Measurements from ENCODE around the gene ZNF609.

ZNF609 gene

DNA sequence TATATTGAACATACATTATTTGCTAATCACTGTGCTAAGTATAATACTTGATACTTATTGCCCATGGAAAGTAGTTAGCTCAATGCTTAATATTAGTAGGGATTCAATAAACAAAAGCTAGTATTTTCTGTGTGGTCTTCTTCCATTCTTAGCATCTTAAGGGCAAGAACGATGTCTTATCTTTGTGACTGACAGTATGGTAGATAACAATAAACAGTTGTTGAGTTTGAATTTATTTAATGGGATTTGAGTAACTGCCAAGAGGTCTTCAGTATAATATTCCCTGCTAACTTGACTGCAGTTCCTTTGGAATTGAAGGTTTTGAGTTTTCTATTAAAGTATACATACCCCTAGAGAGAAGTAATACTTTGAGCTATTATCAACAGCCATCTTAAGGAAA, 70.1 kb downstream of the ZNF609 start:
- H3K27me3 ChIP-seq (ENCODE audit: control insufficient read depth, insufficient read depth, low read length), result no peaks in the 10 kb centered on the region
- H3K4me1 ChIP-seq (ENCODE audit: control insufficient read depth, insufficient read depth, low read length), result no peaks in the 10 kb centered on the region
- H3K9me3 ChIP-seq (ENCODE audit: control insufficient read depth, insufficient read depth, low read length), result no peaks in the 10 kb centered on the region
- H3K36me3 ChIP-seq (ENCODE audit: control insufficient read depth, insufficient read depth, low read length), result no peaks in the 10 kb centered on the region
- H3K4me3 ChIP-seq (ENCODE audit: low read depth, low read length), result no peak overlapping the region
- no peak overlapping the region for H3K9ac ChIP-seq (ENCODE audit: low read depth, low read length)

GRCh38 chr15:64530918-64531317, 70.5 kb downstream of the ZNF609 start:
- Histone ChIP-seq H3K27me3 (ENCODE audit: control insufficient read depth, insufficient read depth, low read length) (no peaks in the 10 kb centered on the region), H3K36me3 (ENCODE audit: control insufficient read depth, insufficient read depth, low read length) (no peaks in the 10 kb centered on the region), H3K4me3 (ENCODE audit: low read depth, low read length) (no peak overlapping the region), H3K9ac (ENCODE audit: low read depth, low read length) (no peak overlapping the region), H3K9me3 (ENCODE audit: control insufficient read depth, insufficient read depth, low read length) (no peaks in the 10 kb centered on the region), H3K4me1 (ENCODE audit: control insufficient read depth, insufficient read depth, low read length) (no peaks in the 10 kb centered on the region)

DNA sequence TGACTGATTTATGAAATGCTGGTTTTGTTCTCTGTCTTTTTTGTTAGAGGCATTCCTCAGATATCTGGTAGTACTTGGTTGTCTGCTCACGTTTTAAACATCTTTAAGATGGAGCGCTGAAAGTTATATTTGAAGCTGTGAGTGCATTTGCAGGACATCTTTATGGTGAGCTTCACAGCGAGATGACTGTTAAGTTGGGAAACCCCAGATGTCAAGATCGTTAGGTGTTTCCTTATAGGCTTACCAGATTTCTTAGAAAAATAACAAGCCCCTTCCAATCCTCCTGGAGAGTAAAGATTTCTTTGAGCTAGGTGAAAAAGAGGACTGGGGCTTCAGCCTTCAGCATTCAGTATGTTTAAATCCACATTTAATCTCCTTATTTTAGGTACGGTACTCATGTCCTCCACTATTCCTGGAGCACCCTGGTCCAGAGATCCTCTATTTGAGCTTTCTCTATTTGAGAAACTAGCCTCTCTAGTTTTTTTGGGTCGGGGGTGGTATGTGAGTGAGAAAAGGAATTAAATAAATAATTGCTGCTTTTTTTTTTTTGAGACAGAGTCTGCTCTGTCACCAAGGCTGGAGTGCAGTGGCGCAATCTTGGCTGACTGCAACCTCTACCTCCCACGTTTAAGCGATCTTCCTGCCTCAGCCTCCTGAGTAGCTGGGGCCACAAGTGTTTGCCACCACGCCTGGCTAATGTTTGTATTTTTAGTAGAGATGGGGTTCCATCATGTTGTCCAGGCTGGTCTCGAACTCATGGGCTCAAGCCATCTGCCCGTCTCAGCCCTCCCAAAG, 72.3 kb downstream of the ZNF609 start:
- H3K9ac ChIP-seq (ENCODE audit: low read depth, low read length), result no peak overlapping the region
- H3K4me1 ChIP-seq (ENCODE audit: control insufficient read depth, insufficient read depth, low read length), result no peaks in the 10 kb centered on the region
- H3K9me3 ChIP-seq (ENCODE audit: control insufficient read depth, insufficient read depth, low read length), result no peaks in the 10 kb centered on the region
- no peak overlapping the region for H3K4me3 ChIP-seq (ENCODE audit: low read depth, low read length)
- no peaks in the 10 kb centered on the region for H3K27me3 ChIP-seq (ENCODE audit: control insufficient read depth, insufficient read depth, low read length)
- H3K36me3 ChIP-seq (ENCODE audit: control insufficient read depth, insufficient read depth, low read length), result no peaks in the 10 kb centered on the region

DNA sequence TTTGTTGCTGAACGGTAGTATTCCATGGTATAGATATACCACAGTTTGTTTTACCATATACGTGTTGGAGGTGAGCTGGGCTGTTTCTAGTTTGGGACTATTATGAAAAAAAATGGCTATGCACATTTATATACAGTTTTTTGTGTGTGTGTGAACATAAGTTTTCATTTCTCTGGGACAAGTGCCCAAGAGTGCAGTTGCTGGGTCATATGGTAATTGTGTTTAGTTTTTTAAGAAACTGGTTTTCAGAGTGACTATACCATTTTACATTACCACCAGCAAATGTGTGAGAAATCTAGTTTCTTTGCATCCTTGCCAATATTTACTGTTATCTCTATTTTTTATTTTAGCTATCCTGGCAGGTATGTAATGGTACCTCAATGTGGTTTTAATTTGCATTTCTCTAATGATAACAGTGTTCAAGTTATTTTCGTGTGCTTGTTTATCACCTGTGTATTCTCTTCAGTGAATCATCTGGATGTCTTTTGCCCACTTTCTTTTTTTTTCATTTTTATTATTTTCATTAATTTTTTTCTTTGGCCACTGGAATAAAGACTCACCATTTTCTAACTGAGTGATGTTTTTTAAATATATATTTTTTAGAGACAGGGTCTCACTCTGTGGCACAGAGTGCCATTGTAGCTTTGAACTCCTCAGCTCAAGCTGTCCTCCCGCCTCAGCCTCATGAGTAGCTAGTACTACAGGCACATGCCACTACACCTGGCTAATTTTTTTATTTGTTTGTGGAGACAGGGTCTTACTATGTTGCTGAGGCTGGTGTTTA, 75.3 kb downstream of the ZNF609 start:
- Histone ChIP-seq H3K9ac (ENCODE audit: low read depth, low read length) (no peak overlapping the region), H3K4me1 (ENCODE audit: control insufficient read depth, insufficient read depth, low read length) (no peaks in the 10 kb centered on the region), H3K27me3 (ENCODE audit: control insufficient read depth, insufficient read depth, low read length) (no peaks in the 10 kb centered on the region), H3K9me3 (ENCODE audit: control insufficient read depth, insufficient read depth, low read length) (no peaks in the 10 kb centered on the region), H3K36me3 (ENCODE audit: control insufficient read depth, insufficient read depth, low read length) (no peaks in the 10 kb centered on the region), H3K4me3 (ENCODE audit: low read depth, low read length) (no peak overlapping the region)

- Histone ChIP-seq H3K4me3 (ENCODE audit: low read depth, low read length) (no peak overlapping the region), H3K36me3 (ENCODE audit: control insufficient read depth, insufficient read depth, low read length) (no peaks in the 10 kb centered on the region), H3K9me3 (ENCODE audit: control insufficient read depth, insufficient read depth, low read length) (no peaks in the 10 kb centered on the region), H3K27me3 (ENCODE audit: control insufficient read depth, insufficient read depth, low read length) (no peaks in the 10 kb centered on the region), H3K4me1 (ENCODE audit: control insufficient read depth, insufficient read depth, low read length) (no peaks in the 10 kb centered on the region), H3K9ac (ENCODE audit: low read depth, low read length) (no peak overlapping the region)
Observed at GRCh38 chr15:64536244-64536836, 76.0 kb downstream of the ZNF609 start.

- Histone ChIP-seq H3K36me3 (ENCODE audit: control insufficient read depth, insufficient read depth, low read length) (peaks cover 2% of the 10 kb centered on the region), H3K4me1 (ENCODE audit: control insufficient read depth, insufficient read depth, low read length) (no peaks in the 10 kb centered on the region), H3K27me3 (ENCODE audit: control insufficient read depth, insufficient read depth, low read length) (no peaks in the 10 kb centered on the region), H3K9ac (ENCODE audit: low read depth, low read length) (no peak overlapping the region), H3K4me3 (ENCODE audit: low read depth, low read length) (no peak overlapping the region), H3K9me3 (ENCODE audit: control insufficient read depth, insufficient read depth, low read length) (no peaks in the 10 kb centered on the region)
Observed at GRCh38 chr15:64542091-64542490, 81.7 kb downstream of the ZNF609 start.

DNA sequence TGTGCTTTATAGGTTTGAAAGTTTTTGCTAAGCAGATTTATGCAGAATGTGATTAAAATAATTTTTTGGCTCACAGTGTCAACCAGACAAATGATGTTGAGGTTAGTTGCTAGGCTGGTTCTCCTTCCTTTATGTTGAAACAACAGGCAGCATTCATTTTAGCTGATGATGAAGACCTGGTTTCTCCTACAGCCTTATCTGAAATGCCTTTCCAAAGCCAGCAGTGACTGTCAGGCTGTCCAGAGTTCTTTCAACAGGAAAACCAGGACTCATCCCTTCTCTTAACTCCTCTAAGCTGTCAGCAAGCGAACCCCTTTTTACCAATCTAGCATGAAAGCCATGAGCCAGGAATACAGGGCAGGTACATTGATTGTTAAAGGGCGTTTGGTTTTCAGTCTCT, 84.1 kb downstream of the ZNF609 start:
- no peaks in the 10 kb centered on the region for H3K4me1 ChIP-seq (ENCODE audit: control insufficient read depth, insufficient read depth, low read length)

DNA sequence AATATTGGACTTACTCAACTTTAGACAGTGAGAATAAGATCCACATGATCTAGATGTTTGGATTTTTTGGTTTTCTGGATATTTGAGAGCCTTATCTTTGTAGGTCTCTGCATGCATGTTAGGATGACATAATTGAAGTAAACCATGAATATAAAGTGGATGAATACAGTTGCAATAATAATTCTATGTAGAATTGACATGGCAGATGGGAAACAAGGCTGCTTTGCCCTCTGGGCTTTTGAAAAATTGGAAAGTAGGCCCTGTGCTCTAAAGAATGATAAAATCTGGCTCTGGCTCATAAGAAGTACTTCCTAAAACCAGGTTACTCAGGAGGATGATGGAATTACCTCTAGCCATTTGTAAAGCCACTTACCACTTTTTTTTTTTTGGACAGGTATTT, 86.9 kb downstream of the ZNF609 start:
- Histone ChIP-seq H3K36me3 (ENCODE audit: control insufficient read depth, insufficient read depth, low read length) (no peaks in the 10 kb centered on the region), H3K9me3 (ENCODE audit: control insufficient read depth, insufficient read depth, low read length) (no peaks in the 10 kb centered on the region), H3K4me1 (ENCODE audit: control insufficient read depth, insufficient read depth, low read length) (no peaks in the 10 kb centered on the region), H3K4me3 (ENCODE audit: low read depth, low read length) (no peak overlapping the region), H3K27me3 (ENCODE audit: control insufficient read depth, insufficient read depth, low read length) (no peaks in the 10 kb centered on the region), H3K9ac (ENCODE audit: low read depth, low read length) (no peak overlapping the region)

More for the DNA sequence above, 84.1 kb downstream of the ZNF609 start:
- no peak overlapping the region for H3K9ac ChIP-seq (ENCODE audit: low read depth, low read length)
- H3K27me3 ChIP-seq (ENCODE audit: control insufficient read depth, insufficient read depth, low read length), result no peaks in the 10 kb centered on the region
- H3K9me3 ChIP-seq (ENCODE audit: control insufficient read depth, insufficient read depth, low read length), result no peaks in the 10 kb centered on the region
- H3K4me3 ChIP-seq (ENCODE audit: low read depth, low read length), result no peak overlapping the region
- H3K36me3 ChIP-seq (ENCODE audit: control insufficient read depth, insufficient read depth, low read length), result peaks cover 2% of the 10 kb centered on the region

DNA sequence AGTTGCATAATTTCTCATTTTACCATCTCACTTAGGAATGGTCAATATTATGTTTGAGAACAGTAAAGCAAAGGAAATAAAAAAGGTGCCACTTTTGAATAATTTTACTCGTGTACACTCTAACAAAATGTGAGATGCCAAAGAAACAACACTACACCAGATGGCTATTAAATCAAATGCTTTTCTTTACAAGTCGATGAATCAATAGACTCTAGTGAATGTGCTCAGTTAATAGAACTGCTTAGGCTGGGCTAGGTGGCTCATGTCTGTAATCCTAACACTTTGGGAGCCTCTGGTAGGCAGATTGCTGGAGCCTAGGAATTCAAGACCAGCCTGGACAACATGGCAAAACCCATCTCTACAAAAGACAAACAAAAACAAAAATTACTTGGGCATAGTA, 87.9 kb downstream of the ZNF609 start:
- no peak overlapping the region for H3K4me3 ChIP-seq (ENCODE audit: low read depth, low read length)
- H3K36me3 ChIP-seq (ENCODE audit: control insufficient read depth, insufficient read depth, low read length), result no peaks in the 10 kb centered on the region
- H3K9ac ChIP-seq (ENCODE audit: low read depth, low read length), result no peak overlapping the region
- H3K27me3 ChIP-seq (ENCODE audit: control insufficient read depth, insufficient read depth, low read length), result no peaks in the 10 kb centered on the region
- H3K9me3 ChIP-seq (ENCODE audit: control insufficient read depth, insufficient read depth, low read length), result no peaks in the 10 kb centered on the region
- H3K4me1 ChIP-seq (ENCODE audit: control insufficient read depth, insufficient read depth, low read length), result no peaks in the 10 kb centered on the region

- Histone ChIP-seq H3K27me3 (ENCODE audit: control insufficient read depth, insufficient read depth, low read length) (no peaks in the 10 kb centered on the region), H3K4me1 (ENCODE audit: control insufficient read depth, insufficient read depth, low read length) (no peaks in the 10 kb centered on the region), H3K36me3 (ENCODE audit: control insufficient read depth, insufficient read depth, low read length) (no peaks in the 10 kb centered on the region), H3K9ac (ENCODE audit: low read depth, low read length) (no peak overlapping the region), H3K4me3 (ENCODE audit: low read depth, low read length) (no peak overlapping the region), H3K9me3 (ENCODE audit: control insufficient read depth, insufficient read depth, low read length) (no peaks in the 10 kb centered on the region)
Observed at GRCh38 chr15:64549860-64550259, 89.5 kb downstream of the ZNF609 start.

DNA sequence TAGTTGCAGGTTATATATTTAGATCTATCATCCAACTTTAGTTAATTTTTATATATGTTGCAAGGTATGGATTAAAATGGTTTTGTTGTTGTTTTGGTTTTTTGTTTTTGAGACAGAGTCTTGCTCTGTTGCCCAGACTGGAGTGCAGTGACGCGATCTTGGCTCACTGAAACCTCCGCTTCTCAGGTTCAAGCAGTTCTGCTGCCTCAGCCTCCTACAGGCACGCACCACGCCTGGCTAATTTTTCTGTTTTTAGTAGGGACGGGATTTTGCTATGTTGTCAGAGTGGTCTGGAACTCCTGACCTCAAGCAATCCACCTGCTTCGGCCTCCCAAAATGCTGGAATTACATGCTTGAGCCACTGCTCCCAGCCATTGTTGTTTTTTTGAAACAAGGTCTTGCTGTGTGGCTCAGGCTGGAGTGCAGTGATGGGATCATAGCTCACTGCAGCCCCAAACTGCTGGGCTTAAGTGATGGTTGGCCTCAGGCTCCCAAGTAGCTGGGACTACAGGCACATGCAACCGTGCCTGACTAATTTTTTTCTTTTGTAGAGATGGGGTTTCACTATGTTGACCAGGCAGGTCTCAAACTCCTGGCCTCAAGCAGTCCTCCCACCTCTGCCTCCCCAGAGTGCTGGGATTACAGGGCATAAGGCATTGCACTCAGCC, 92.0 kb downstream of the ZNF609 start:
- Histone ChIP-seq H3K27me3 (ENCODE audit: control insufficient read depth, insufficient read depth, low read length) (no peaks in the 10 kb centered on the region), H3K4me3 (ENCODE audit: low read depth, low read length) (no peak overlapping the region), H3K9me3 (ENCODE audit: control insufficient read depth, insufficient read depth, low read length) (no peaks in the 10 kb centered on the region), H3K36me3 (ENCODE audit: control insufficient read depth, insufficient read depth, low read length) (no peaks in the 10 kb centered on the region), H3K4me1 (ENCODE audit: control insufficient read depth, insufficient read depth, low read length) (no peaks in the 10 kb centered on the region), H3K9ac (ENCODE audit: low read depth, low read length) (no peak overlapping the region)

Measured in iPS-15b (cell line).